OCI-LY7 (cell line): ENCODE data around the gene PRG3. TPM values are rescaled to one million over a fixed set of nuclear protein-coding genes. Genes with fewer than 3 reads are reported as not detected.

Experiments
- BruUV-seq: library from RNA; stranded (reverse); fragments of 400-500 nt; replicated peaks from 2 replicates; lab custom pipeline; 2021; lab: Mats Ljungman, UMichigan
- CTCF ChIA-PET: fragments of 300-600 bp; sonication (Branson Sonifier 250); formaldehyde crosslinking; loops from one replicate; lab custom pipeline; 2022; ENCODE audit warnings: antibody characterized with exemption; ENCODE audit not compliant: unreplicated experiment; lab: Charles Lee
- POLR2A ChIA-PET: fragments of 300-600 bp; sonication (Branson Sonifier 250); formaldehyde crosslinking; loops from one replicate; lab custom pipeline; 2022; ENCODE audit warnings: antibody characterized with exemption; lab: Charles Lee
- DNase-seq: peaks from one replicate; pipeline ENCODE4 v3.0.0-alpha.2; 2015; ENCODE audit warnings: low spot score
- H2AFZ ChIP-seq: fragments of 200-600 bp; sonication (generic), shearing (Covaris generic); 2 replicates; pipeline ENCODE4 v1.6.1; 2014; ENCODE audit warnings: mild to moderate bottlenecking, antibody characterized with exemption, low read length, moderate library complexity
- H3K27ac ChIP-seq: fragments of 200-600 bp; sonication (generic); 2 replicates; pipeline ENCODE4 v1.5.1; 2014; ENCODE audit warnings: mixed run types, low read depth, mild to moderate bottlenecking, moderate library complexity, low read length, inconsistent platforms; ENCODE audit not compliant: poor library complexity, severe bottlenecking
- H3K36me3 ChIP-seq: fragments of 200-600 bp; sonication (generic); 2 replicates; pipeline ENCODE4 v1.6.1; 2014; ENCODE audit warnings: mild to moderate bottlenecking, antibody characterized with exemption, low read length, moderate library complexity, mixed read lengths; ENCODE audit not compliant: insufficient read depth
- H3K4me1 ChIP-seq: fragments of 200-600 bp; sonication (generic); 2 replicates; pipeline ENCODE4 v1.5.1; 2014; ENCODE audit warnings: mild to moderate bottlenecking, low read length; ENCODE audit not compliant: insufficient read depth, poor library complexity, severe bottlenecking
- H3K4me2 ChIP-seq: fragments of 200-600 bp; sonication (generic); 2 replicates; pipeline ENCODE4 v1.6.1; 2014; ENCODE audit warnings: mild to moderate bottlenecking, low read length
- H3K4me3 ChIP-seq: fragments of 200-600 bp; sonication (generic); 2 replicates; pipeline ENCODE4 v1.5.1; 2014; ENCODE audit warnings: mild to moderate bottlenecking, low read depth, low read length; ENCODE audit not compliant: poor library complexity, severe bottlenecking
- H3K79me2 ChIP-seq: fragments of 200-600 bp; sonication (generic); 2 replicates; pipeline ENCODE4 v1.6.1; 2016; ENCODE audit warnings: low read depth, mild to moderate bottlenecking, low read length, moderate library complexity, mixed read lengths; ENCODE audit not compliant: insufficient read depth
- H3K9me2 ChIP-seq: fragments of 200-600 bp; sonication (generic); 2 replicates; pipeline ENCODE4 v1.6.1; 2016; ENCODE audit warnings: mild to moderate bottlenecking, low read length, mixed read lengths; ENCODE audit not compliant: insufficient read depth
- H3K9me3 ChIP-seq: fragments of 200-600 bp; sonication (generic); 2 replicates; pipeline ENCODE4 v1.6.1; 2014; ENCODE audit warnings: mild to moderate bottlenecking, mixed run types, low read length, mixed read lengths
- H4K20me1 ChIP-seq: fragments of 200-600 bp; sonication (generic); 2 replicates; pipeline ENCODE4 v1.6.1; 2014; ENCODE audit warnings: mild to moderate bottlenecking, antibody characterized with exemption, low read length, moderate library complexity, mixed read lengths; ENCODE audit not compliant: insufficient read depth
- CTCF ChIP-seq: fragments of 200-600 bp; sonication (generic); conservative IDR thresholded peaks from 2 replicates; pipeline ENCODE4 v1.5.1; 2014; ENCODE audit warnings: mild to moderate bottlenecking, antibody characterized with exemption, low read length, moderate library complexity, mixed read lengths
- EZH2phosphoT487 ChIP-seq: fragments of 200-600 bp; sonication (generic); IDR thresholded peaks from 2 replicates; pipeline ENCODE4 v1.6.1; 2018; ENCODE audit warnings: low read depth, borderline replicate concordance, mild to moderate bottlenecking, mixed run types, antibody characterized with exemption, low read length, moderate library complexity, mixed read lengths
- intact Hi-C: fragments of 100-400 bp; cut with micrococcal nuclease; formaldehyde crosslinking; loops from one replicate; pipeline ENCODE4 v1.10.0; 2022; ENCODE audit not compliant: unreplicated experiment
- total RNA-seq, 2 experiments: library from RNA; depleted of rRNA in 1 of 2; stranded (reverse); fragments of >200 nt in 1 of 2; shearing (Covaris generic) in 1 of 2; gene quantifications; 2 replicates each; pipeline ENCODE4 v1.2.3, GENCODE V29; 2014 to 2022

The PRG3 gene
- total RNA-seq, 2 experiments from 2014 or later, result not detected

GRCh38 chr11:57356268-57356667, 24.7 kb downstream of the PRG3 start:
- Histone ChIP-seq H4K20me1 (no peaks in the 10 kb centered on the region), H3K9me3 (no peaks in the 10 kb centered on the region), H3K9me2 (no peaks in the 10 kb centered on the region), H3K4me1 (no peaks in the 10 kb centered on the region), H3K4me2 (no peak overlapping the region), H3K4me3 (no peak overlapping the region), H3K79me2 (no peaks in the 10 kb centered on the region), H3K36me3 (no peaks in the 10 kb centered on the region), H3K27ac (no peak overlapping the region), H2AFZ (no peak overlapping the region)
- TF ChIP-seq CTCF (no peak), EZH2phosphoT487 (no peak)
- intact Hi-C loops, result no loop called here
- POLR2A ChIA-PET, result no interaction called here
- CTCF ChIA-PET, result no interaction called here
- no TSS peak for BruUV-seq
- DNase-seq, result no peak

- no peak overlapping the region for H3K27ac ChIP-seq
- H2AFZ ChIP-seq, result no peak overlapping the region
- H3K4me1 ChIP-seq, result no peaks in the 10 kb centered on the region
- H3K9me3 ChIP-seq, result no peaks in the 10 kb centered on the region
- POLR2A ChIA-PET, result no interaction called here
- no peak overlapping the region for H3K4me3 ChIP-seq
- no peaks in the 10 kb centered on the region for H3K79me2 ChIP-seq
- BruUV-seq, result no TSS peak
- no peaks in the 10 kb centered on the region for H3K9me2 ChIP-seq
- no peaks in the 10 kb centered on the region for H4K20me1 ChIP-seq
- no peaks in the 10 kb centered on the region for H3K36me3 ChIP-seq
- no peak for DNase-seq
- CTCF ChIA-PET, result no interaction called here
- TF ChIP-seq CTCF (no peak), EZH2phosphoT487 (no peak)
- intact Hi-C loops, result no loop called here
- no peak overlapping the region for H3K4me2 ChIP-seq
Observed at GRCh38 chr11:57354699-57355098, 26.3 kb downstream of the PRG3 start.

- H3K79me2 ChIP-seq, result no peaks in the 10 kb centered on the region
- no peaks in the 10 kb centered on the region for H3K9me3 ChIP-seq
- intact Hi-C loops, result no loop called here
- no peak overlapping the region for H3K4me3 ChIP-seq
- no peaks in the 10 kb centered on the region for H3K4me1 ChIP-seq
- H3K4me2 ChIP-seq, result no peak overlapping the region
- no peaks in the 10 kb centered on the region for H4K20me1 ChIP-seq
- no peak overlapping the region for H3K27ac ChIP-seq
- no peak for TF ChIP-seq EZH2phosphoT487
- BruUV-seq, result no TSS peak
- ChIA-PET POLR2A (interaction anchor here (0.6 to 0.7 kb wide), 2 partner anchors 365 to 780 kb away, joined by 5 to 7 read pairs; no protein-coding TSS in a partner anchor), CTCF (no interaction called here)
- no peaks in the 10 kb centered on the region for H3K9me2 ChIP-seq
- no peak for DNase-seq
- H2AFZ ChIP-seq, result no peak overlapping the region
- no peaks in the 10 kb centered on the region for H3K36me3 ChIP-seq
Observed at GRCh38 chr11:57353852-57354251, 27.1 kb downstream of the PRG3 start.
